HG03064 (cell line): Measurements from ENCODE around the gene SLBP.

Experiments used
- ATAC-seq: cut with Tn5 transposase; IDR thresholded peaks from one replicate; pipeline ENCODE4 v1.9.1; 2021; ENCODE audit warnings: low read depth; ENCODE audit not compliant: unreplicated experiment

Gene SLBP

GRCh38 chr4:1658581-1658980 is 53.5 kb downstream of the SLBP start:
- no peak for ATAC-seq

- no peak for ATAC-seq
These were observed 54.0 kb downstream of the SLBP start for GRCh38 chr4:1658146-1658545.

- ATAC-seq: no peak
These were observed 55.1 kb downstream of the SLBP start for GRCh38 chr4:1656986-1657385.

- ATAC-seq: no peak
These were observed 56.0 kb downstream of the SLBP start for GRCh38 chr4:1656132-1656531.

- ATAC-seq: no peak
These were observed 56.4 kb downstream of the SLBP start for GRCh38 chr4:1655676-1656075.

- ATAC-seq: no peak
These were observed 57.0 kb downstream of the SLBP start for GRCh38 chr4:1655081-1655480.

- ATAC-seq: no peak
These were observed 57.7 kb downstream of the SLBP start for GRCh38 chr4:1654216-1654955.

- ATAC-seq: no peak
These were observed 58.3 kb downstream of the SLBP start for GRCh38 chr4:1653776-1654175.

GRCh38 chr4:1652088-1652487 is 60.0 kb downstream of the SLBP start:
- ATAC-seq: no peak

- no peak for ATAC-seq
These were observed 60.5 kb downstream of the SLBP start for GRCh38 chr4:1651609-1652008.

GRCh38 chr4:1648962-1649361 is 63.2 kb downstream of the SLBP start:
- no peak for ATAC-seq

- no peak for ATAC-seq
These were observed 64.7 kb downstream of the SLBP start for GRCh38 chr4:1647432-1647831.

- no peak for ATAC-seq
These were observed 65.4 kb downstream of the SLBP start for GRCh38 chr4:1646690-1647089.

GRCh38 chr4:1644891-1645657 is 67.0 kb downstream of the SLBP start:
- no peak for ATAC-seq

GRCh38 chr4:1643971-1644735 is 68.0 kb downstream of the SLBP start:
- no peak for ATAC-seq
